ENCODE data around the gene DEFB115. TPM values are rescaled to one million over a fixed set of nuclear protein-coding genes. Genes with fewer than 3 reads are reported as not detected.
"Not testable (repeated sequence)": the region's sequence is repeated elsewhere in the genome, so short reads cannot be mapped to it uniquely, and the experiment has no call there.

The DEFB115 gene
- total RNA-seq, 1 donor from 2014 or later, result not detected

GRCh38 chr20:31278178-31278577 is 20.7 kb downstream of the DEFB115 start:
- no peak overlapping the region for H3K4me3 ChIP-seq (ENCODE audit: low read depth, low read length)
- no peak for TF ChIP-seq CTCF (conservative IDR thresholded peaks at IDR 0.05; ENCODE audit: low read depth, low read length)
- no peak for DNase-seq (ENCODE audit: low read depth)

GRCh38 chr20:31284964-31285363 is 27.5 kb downstream of the DEFB115 start:
- DNase-seq (ENCODE audit: low read depth); H3K4me3 ChIP-seq (ENCODE audit: low read depth, low read length): not testable (repeated sequence)

- H3K4me3 ChIP-seq (ENCODE audit: low read depth, low read length), result no peak within 1 kb of the TSS
- DNase-seq (ENCODE audit: low read depth), result no peak
- no peak for TF ChIP-seq CTCF (conservative IDR thresholded peaks at IDR 0.05; ENCODE audit: low read depth, low read length)
Observed at GRCh38 chr20:31308535-31309162, 51.2 kb downstream of the DEFB115 start, which contains the start of gene DEFB116. DEFB116 (minus strand) TSS chr20:31308585; CDS start chr20:31308585, 0 bp downstream.

Other genes starting within 250 kb of the DEFB115 start
- gene DEFB116, start 50.9 kb downstream of the DEFB115 start, total RNA-seq, result not detected in 2 replicates
- not detected in 2 replicates for gene DEFB118, start 110.9 kb downstream of the DEFB115 start, total RNA-seq
- not detected in 2 replicates for gene DEFB119, start 132.9 kb downstream of the DEFB115 start, total RNA-seq
- gene DEFB121, start 148.6 kb downstream of the DEFB115 start, total RNA-seq, result not detected in 2 replicates
- not detected in 2 replicates for gene DEFB123, start 183.0 kb downstream of the DEFB115 start, total RNA-seq
- not detected in 2 replicates for gene DEFB124, start 217.5 kb downstream of the DEFB115 start, total RNA-seq
- not detected in 2 replicates for gene REM1, start 217.6 kb downstream of the DEFB115 start, total RNA-seq

Measured in epithelial cell of proximal tubule (primary cell).